KOPT-K1 (cell line): ENCODE data around the gene ADAMTS16.

Source experiments
- H3K27ac ChIP-seq: fragments of 200-600 bp; sonication (generic); 2 replicates; pipeline ENCODE4 v1.5.1; 2016; ENCODE audit warnings: antibody characterized with exemption, mild to moderate bottlenecking, low read depth, low read length; ENCODE audit not compliant: poor library complexity, severe bottlenecking
- H3K36me3 ChIP-seq: fragments of 200-600 bp; sonication (generic); 2 replicates; pipeline ENCODE4 v1.5.1; 2017; ENCODE audit warnings: antibody characterized with exemption, mild to moderate bottlenecking, low read length, moderate library complexity; ENCODE audit not compliant: insufficient read depth
- H3K9me3 ChIP-seq: fragments of 200-600 bp; sonication (generic); 2 replicates; pipeline ENCODE4 v1.5.1; 2017; ENCODE audit warnings: antibody characterized with exemption, low read length, mild to moderate bottlenecking; ENCODE audit not compliant: insufficient read depth, poor library complexity, severe bottlenecking

Gene ADAMTS16

GRCh38 chr5:5314166-5314565, 174.0 kb downstream of the ADAMTS16 start:
- Histone ChIP-seq H3K9me3 (no peaks in the 10 kb centered on the region), H3K27ac (no peak overlapping the region), H3K36me3 (no peaks in the 10 kb centered on the region)

GRCh38 chr5:5314626-5315025, 174.5 kb downstream of the ADAMTS16 start:
- Histone ChIP-seq H3K9me3 (no peaks in the 10 kb centered on the region), H3K36me3 (no peaks in the 10 kb centered on the region), H3K27ac (no peak overlapping the region)

GRCh38 chr5:5315068-5315980, 175.2 kb downstream of the ADAMTS16 start:
- Histone ChIP-seq H3K9me3 (no peaks in the 10 kb centered on the region), H3K27ac (no peak overlapping the region), H3K36me3 (no peaks in the 10 kb centered on the region)

- H3K9me3 ChIP-seq = no peaks in the 10 kb centered on the region
- no peak overlapping the region for H3K27ac ChIP-seq
- no peaks in the 10 kb centered on the region for H3K36me3 ChIP-seq
These were observed 176.2 kb downstream of the ADAMTS16 start for GRCh38 chr5:5316334-5316733.

GRCh38 chr5:5317976-5318375, 177.8 kb downstream of the ADAMTS16 start:
- H3K36me3 ChIP-seq = no peaks in the 10 kb centered on the region
- H3K9me3 ChIP-seq = no peaks in the 10 kb centered on the region
- no peak overlapping the region for H3K27ac ChIP-seq

GRCh38 chr5:5318426-5319190, 178.5 kb downstream of the ADAMTS16 start:
- H3K36me3 ChIP-seq = no peaks in the 10 kb centered on the region
- no peaks in the 10 kb centered on the region for H3K9me3 ChIP-seq
- H3K27ac ChIP-seq = no peak overlapping the region

- no peaks in the 10 kb centered on the region for H3K9me3 ChIP-seq
- no peak overlapping the region for H3K27ac ChIP-seq
- H3K36me3 ChIP-seq = no peaks in the 10 kb centered on the region
These were observed 180.1 kb downstream of the ADAMTS16 start for GRCh38 chr5:5320062-5320805.

- no peak overlapping the region for H3K27ac ChIP-seq
- H3K9me3 ChIP-seq = no peaks in the 10 kb centered on the region
- H3K36me3 ChIP-seq = no peaks in the 10 kb centered on the region
These were observed 181.0 kb downstream of the ADAMTS16 start for GRCh38 chr5:5321137-5321536.

GRCh38 chr5:5323551-5323950, 183.4 kb downstream of the ADAMTS16 start:
- Histone ChIP-seq H3K9me3 (no peaks in the 10 kb centered on the region), H3K27ac (no peak overlapping the region), H3K36me3 (no peaks in the 10 kb centered on the region)

GRCh38 chr5:5326115-5326758, 186.1 kb downstream of the ADAMTS16 start:
- Histone ChIP-seq H3K27ac (no peak overlapping the region), H3K9me3 (no peaks in the 10 kb centered on the region)

GRCh38 chr5:5327126-5327525, 187.0 kb downstream of the ADAMTS16 start:
- no peaks in the 10 kb centered on the region for H3K36me3 ChIP-seq
- no peaks in the 10 kb centered on the region for H3K9me3 ChIP-seq
- no peak overlapping the region for H3K27ac ChIP-seq

More at GRCh38 chr5:5326115-5326758, 186.1 kb downstream of the ADAMTS16 start:
- H3K36me3 ChIP-seq = no peaks in the 10 kb centered on the region

- H3K36me3 ChIP-seq = no peaks in the 10 kb centered on the region
- H3K27ac ChIP-seq = no peak overlapping the region
- peaks cover 5% of the 10 kb centered on the region for H3K9me3 ChIP-seq
These were observed 190.8 kb downstream of the ADAMTS16 start for GRCh38 chr5:5330728-5331452.

GRCh38 chr5:5331848-5332247, 191.7 kb downstream of the ADAMTS16 start:
- Histone ChIP-seq H3K27ac (no peak overlapping the region), H3K9me3 (peaks cover 5% of the 10 kb centered on the region), H3K36me3 (no peaks in the 10 kb centered on the region)

- Histone ChIP-seq H3K27ac (no peak overlapping the region), H3K36me3 (no peaks in the 10 kb centered on the region), H3K9me3 (peaks cover 5% of the 10 kb centered on the region)
These were observed 192.2 kb downstream of the ADAMTS16 start for GRCh38 chr5:5332287-5332686.
